T follicular helper cell (primary cell): ENCODE data around the gene CLIP1.
"Not testable (repeated sequence)": the region's sequence is repeated elsewhere in the genome, so short reads cannot be mapped to it uniquely, and the experiment has no call there.

Experiments used
- DNase-seq: peaks from one replicate; pipeline ENCODE4 v3.0.0-alpha.2; 2020; ENCODE audit warnings: low read depth

CLIP1 gene

DNA sequence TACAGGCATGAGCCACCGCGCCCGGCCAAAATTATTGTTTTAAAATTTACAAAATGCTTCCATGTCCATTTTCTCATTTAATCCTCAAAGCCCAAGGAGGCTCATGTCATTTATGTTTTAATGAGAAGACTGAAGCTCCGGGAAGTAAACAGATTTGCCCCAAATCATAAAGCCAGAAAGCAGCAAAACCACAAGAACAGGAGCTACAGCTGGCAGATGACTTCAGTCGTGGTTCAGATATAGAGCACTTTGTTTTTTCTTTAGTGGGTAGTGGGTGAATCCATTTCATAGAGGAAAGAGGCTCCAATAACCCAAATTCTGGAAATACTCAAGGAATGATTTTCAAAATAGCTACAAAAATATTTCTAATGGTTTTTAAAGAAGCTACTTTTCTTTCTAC is 110.8 kb downstream of the CLIP1 start:
- DNase-seq: no peak

GRCh38 chr12:122310626-122311333 is 111.7 kb downstream of the CLIP1 start:
- DNase-seq: no peak

DNA sequence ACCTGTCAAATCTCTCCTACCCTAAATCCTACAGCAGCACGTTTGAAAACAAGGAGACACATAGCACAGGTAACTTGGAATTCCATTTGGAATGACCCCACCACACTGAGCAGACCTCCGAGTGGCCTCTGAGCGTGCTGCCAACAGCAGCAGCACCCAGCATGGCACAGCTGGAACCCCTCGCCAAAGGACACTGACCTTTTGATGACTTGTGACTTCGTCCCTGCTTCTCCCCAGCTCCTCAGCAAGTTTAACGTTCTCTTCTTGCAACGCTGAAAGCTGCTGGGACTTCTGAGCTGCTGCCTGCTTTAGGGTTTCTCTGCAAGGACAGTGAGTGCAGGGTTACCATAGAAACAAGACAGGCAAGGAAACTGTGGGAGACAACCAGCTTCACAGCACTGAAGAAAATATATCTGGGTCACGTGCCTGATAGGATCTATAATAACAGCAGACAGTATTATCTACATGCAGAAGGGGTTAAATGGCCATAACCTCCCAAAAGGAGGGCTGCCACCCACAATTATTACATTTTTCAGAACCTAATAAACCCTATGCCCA is 112.8 kb downstream of the CLIP1 start:
- DNase-seq: no peak

GRCh38 chr12:122308811-122309210 is 113.7 kb downstream of the CLIP1 start:
- DNase-seq: no peak

DNA sequence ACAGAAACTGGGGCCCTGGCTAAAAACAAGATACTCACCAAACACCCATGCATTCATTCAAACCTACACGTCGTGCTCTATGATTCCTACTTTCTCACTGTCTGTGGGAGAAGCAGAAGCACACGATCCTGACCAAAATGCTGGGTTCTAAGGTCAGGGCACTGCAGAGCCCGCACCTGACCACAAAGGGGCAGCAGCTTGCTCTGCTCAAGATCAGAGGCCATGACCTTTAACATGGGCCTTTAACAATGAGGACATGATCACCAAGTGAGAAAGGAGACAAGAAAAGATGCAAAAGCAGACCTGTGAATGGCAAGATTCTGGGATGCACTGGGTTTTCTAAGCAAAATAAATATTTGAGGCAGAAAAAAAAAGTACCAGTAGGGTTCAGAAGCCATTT is 116.1 kb downstream of the CLIP1 start:
- no peak for DNase-seq

- DNase-seq: no peak
These were observed 117.5 kb downstream of the CLIP1 start for GRCh38 chr12:122304924-122305323.

- DNase-seq: no peak
These were observed 119.4 kb downstream of the CLIP1 start for GRCh38 chr12:122303068-122303467.

GRCh38 chr12:122298071-122298748 is 124.3 kb downstream of the CLIP1 start:
- DNase-seq: no peak

DNA sequence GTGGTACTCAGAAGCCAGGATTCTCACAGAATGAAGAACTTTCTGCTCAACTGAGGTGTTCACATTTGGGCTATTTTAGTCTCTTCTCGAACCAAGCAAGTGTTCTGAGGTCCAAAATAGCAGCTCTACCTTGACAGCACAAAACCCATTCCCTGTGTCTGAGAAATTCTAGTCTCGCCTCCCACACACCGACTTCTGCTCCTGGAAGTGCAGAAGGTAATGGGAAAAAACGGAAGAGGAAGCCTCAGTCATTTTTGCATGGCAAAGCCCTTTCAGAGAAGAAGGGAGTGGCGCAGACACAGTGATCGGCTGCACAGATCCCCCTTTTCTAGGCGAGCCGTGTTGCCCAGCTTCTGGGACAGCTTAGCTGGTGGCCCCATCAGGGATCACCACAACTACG is 125.0 kb downstream of the CLIP1 start:
- no peak for DNase-seq

DNA sequence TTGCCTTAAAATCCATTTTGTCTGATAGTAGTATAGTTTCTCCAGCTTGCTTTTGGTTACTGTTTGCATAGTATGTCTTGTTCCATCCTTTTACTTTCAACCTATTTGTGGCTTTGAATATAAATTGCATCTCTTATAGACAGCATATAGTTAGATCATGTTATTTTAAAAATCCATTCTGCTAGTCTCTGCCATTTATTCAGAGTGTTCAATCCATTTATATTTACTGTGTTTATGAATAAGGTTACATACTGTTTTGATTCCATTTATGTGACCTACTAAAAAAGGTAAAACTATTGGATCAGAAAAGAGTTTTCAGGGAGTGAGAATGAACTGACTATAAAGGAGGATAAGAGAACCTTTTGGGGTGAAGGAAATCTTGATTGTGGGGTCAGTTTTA is 126.6 kb downstream of the CLIP1 start:
- DNase-seq: no peak

DNA sequence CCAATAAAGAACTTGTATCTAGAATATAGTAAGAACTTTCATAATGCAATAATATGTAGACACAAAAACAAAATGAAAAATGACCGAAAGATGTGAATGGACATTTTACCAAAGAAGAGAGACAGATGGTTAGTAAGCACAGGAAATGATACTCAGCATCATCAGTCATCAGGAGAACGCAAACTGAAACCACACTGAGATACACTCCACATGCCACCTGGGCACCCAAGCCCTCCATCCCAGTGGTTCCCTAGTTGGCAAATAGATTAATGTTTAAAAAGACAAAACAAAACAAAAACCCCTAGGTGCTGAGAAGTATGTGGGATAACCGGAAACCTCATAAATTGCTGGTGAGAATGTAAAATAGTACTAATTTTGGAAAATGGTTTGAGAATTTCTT is 129.4 kb downstream of the CLIP1 start:
- no peak for DNase-seq

- no peak for DNase-seq
These were observed 131.0 kb downstream of the CLIP1 start for GRCh38 chr12:122291431-122291830.

- DNase-seq: no peak
These were observed 138.8 kb downstream of the CLIP1 start for GRCh38 chr12:122283680-122284079.

GRCh38 chr12:122282061-122282460 is 140.4 kb downstream of the CLIP1 start:
- DNase-seq: no peak

DNA sequence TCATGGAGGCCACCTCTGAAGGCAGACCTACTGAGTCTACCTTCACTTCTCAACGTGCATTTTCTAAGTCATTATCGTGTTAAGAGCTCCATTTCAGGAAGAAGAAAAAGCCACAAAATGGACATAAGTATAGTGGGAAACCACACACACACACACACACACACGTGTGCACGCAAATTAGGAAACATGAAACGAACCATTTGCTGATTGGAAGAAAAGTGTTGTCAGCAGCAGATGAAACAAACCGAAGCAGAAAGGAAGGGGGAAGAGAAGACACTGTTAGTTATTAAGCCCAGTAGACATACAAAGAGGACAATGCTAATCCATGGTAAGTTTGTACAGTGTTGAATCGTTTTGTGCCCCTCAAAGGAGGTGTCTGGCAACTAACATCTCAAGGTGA is 146.2 kb downstream of the CLIP1 start:
- no peak for DNase-seq

DNA sequence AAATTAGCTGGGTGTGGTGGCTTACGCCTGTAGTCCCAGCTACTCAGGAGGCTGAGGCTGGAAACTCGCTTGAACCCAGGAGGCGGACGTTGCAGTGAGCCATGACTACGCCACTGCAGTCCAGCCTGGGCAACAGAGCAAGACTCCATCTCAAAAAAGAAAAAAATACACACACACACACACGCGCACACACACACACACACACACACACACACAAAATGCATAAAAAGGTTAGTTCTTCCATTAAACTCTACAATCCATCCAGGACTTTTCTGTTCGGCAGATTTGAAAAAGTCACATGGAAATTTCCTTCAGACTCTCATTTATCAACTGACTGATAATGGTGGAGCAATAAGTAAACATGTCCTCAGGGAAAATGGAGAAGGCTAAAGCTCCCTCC is 147.0 kb downstream of the CLIP1 start:
- DNase-seq: no peak

DNA sequence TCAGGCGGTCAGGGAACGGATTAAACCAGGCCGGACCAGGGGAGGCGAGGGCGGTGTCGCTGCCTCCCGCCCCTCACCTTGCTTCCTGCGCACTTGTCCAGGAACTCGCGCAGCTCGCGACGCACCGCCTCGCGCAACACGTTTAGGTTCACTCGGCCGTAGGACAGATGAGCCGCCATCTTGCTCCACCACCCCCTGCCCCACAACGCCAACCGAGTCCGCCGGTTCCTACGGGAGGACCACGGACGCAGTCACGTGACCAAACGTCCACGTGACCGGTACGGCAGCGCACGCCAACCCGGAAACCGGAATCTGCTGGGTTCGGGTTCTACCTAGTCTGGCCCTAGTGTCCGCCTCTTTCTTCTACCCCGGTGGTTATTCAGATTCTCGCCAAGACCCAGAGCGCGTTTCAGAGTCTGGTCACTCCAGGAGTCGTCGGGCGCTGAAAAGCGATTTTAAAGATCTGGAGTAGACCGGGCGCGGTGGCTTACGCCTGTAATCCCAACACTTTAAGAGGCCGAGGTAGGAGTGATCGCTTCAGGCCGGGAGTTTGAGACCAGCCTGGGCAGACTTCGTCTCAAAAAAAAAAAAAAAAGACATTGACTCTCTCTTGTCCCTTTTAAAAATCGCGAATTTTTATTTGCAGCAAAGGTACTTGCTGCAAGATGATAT is 156.1 kb downstream of the CLIP1 start, which contains the start of gene VPS33A:
VPS33A (minus strand) TSS at position 265 of the 672 bp plus-strand sequence; CDS start at position 179, 86 bp downstream.
- peak; percentile 88 for DNase-seq

GRCh38 chr12:122265886-122266229 is 156.6 kb downstream of the CLIP1 start:
- peak; percentile 17 for DNase-seq

DNA sequence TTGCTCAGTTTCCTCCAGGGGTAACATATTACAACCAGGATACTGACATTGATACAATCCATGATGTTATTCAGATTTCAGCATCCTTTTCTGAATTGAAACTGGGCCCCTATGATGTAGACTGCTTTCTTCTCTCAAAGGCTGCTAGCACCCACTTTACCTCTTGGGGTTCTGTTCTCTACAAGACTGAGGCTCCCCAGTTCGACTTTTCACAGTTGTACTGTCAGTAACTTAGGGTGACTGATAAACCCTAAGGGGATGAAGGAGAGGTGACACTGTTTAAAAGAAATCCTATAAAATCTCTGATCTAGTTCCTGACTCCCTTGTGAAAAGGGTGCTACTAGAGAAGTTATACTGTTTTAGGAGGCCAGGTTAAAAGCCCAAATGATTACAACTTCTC is 157.0 kb downstream of the CLIP1 start:
- DNase-seq: no peak

DNA sequence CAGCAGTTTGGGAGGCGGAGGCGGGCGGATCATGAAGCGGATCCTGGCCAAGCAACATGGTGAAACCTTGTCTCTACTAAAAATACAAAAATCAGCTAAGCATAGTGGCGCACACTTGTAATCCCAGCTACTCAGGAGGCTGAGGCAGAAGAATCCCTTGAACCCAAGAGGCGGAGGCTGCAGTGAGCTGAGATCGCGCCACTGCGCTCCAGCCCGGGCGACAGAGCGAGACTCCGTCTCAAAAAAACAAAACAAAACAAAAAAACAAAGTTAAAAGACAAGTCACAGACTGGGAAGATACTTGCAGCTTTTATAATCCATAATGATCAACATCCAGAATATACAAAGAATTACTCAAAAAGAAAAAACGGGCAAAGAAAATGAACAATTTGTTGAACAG is 161.7 kb downstream of the CLIP1 start:
- DNase-seq: not testable (repeated sequence)

GRCh38 chr12:122258939-122259338 is 163.5 kb downstream of the CLIP1 start:
- not testable (repeated sequence) for DNase-seq

DNA sequence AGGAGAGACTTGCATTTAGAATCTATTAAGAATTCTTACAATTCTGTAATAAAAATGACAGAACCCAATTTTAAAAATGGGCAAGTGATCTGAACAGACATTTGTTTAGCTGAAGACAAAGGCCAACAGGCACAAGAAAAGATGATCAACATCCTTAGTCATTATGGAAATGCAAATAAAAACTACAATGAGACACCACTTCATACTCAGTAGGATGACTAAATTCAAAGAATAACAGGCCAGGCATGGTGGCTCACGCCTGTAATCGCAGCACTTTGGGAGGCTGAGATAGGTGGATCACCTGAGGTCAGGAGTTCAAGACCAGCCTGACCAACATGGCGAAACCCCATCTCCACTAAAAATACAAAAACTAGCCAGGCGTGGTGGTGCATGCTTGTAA is 164.0 kb downstream of the CLIP1 start:
- DNase-seq: not testable (repeated sequence)

DNA sequence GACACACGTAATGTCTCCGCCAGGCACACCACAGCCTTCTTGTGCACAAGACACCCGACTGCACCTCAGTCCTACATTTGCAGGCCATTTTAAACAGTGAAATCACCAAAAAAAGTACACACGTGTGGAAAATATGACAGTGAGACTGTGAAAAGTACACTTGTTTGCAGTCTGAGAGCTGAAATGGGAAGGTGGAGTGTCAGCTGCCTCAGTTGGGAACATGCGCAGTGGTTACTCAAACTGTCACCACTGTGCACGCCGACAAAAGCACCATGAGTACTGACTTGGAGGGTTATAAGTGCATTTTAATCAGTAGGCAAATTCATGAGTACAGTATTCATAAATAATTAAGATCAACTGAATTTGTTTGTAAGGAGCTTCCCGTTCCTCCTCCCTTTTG is 171.9 kb downstream of the CLIP1 start:
- DNase-seq: no peak
